Pons (tissue), 1 donor: ENCODE data around the gene ADCK2.
"Not testable (repeated sequence)": the region's sequence is repeated elsewhere in the genome, so short reads cannot be mapped to it uniquely, and the experiment has no call there.

Experiments used
- DNase-seq: peaks from one replicate; pipeline ENCODE4 v3.0.0-alpha.2; 2016; ENCODE audit warnings: low spot score

Gene ADCK2

DNA sequence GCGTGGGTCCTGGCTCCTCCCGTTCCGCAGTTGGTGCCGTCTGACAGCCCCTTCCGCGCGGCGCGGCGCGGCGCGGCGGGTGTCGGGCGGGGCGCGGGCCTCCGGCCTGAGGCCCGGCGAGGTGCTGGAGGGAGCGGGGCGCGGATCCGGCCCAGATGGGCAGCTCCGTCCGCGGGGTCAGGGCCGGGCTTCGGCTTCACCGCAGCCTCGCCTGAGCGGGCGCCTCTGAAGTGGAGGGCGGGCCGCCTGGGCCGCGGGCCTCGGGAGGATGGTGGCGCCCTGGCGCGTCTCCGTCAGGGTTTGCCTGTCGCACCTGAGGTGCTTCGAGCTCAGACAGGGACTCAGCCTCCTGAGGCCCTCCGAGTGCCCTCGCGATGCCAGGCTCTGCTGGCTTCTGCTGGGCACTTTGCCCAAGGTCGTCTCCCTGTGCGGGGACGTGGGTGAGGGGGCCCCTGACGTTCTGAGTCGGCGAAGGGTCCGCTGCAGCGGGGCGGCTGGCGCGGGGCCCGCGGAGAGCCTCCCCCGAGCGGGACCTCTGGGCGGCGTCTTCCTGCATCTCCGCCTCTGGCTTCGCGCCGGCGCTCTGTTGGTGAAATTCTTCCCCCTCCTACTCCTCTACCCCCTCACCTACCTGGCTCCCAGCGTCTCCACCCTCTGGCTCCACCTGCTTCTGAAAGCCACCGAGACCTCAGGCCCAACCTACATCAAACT, 473 bp downstream of the ADCK2 start:
- no peak for DNase-seq

DNA sequence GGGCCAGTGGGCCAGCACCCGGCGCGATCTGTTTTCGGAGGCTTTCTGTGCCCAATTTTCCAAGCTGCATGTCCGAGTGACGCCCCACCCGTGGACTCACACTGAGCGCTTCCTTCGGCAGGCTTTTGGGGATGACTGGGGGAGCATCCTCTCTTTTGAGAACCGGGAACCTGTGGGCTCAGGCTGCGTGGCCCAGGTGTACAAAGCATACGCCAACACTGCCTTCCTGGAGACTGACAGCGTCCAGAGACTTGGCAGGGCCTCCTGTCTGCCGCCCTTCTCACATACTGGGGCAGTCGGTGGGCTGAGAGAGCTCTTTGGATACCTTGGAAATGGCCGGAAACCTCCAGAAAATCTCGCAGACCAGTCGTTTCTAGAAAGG, 1.0 kb downstream of the ADCK2 start:
- no peak for DNase-seq

DNA sequence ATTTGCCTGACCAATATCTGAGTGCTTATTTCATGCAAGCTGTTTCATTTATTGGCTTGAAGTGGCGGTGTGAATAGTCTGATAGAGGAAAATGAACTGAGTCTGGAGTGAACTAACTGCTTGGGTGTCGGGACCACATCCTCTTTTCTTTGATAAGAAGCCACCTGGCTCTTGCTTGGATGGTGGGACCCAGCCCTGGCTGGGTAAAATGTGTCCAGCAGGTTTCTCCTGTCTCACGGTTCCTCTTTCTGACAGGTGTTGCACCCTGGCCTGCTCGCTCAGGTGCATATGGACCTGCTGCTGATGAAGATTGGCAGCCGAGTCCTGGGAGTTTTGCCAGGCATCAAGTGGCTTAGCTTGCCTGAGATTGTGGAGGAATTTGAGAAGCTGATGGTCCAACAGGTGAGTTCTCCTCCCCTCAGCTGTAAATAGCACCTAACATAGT, 1.6 kb downstream of the ADCK2 start:
- DNase-seq: peak; percentile 42

DNA sequence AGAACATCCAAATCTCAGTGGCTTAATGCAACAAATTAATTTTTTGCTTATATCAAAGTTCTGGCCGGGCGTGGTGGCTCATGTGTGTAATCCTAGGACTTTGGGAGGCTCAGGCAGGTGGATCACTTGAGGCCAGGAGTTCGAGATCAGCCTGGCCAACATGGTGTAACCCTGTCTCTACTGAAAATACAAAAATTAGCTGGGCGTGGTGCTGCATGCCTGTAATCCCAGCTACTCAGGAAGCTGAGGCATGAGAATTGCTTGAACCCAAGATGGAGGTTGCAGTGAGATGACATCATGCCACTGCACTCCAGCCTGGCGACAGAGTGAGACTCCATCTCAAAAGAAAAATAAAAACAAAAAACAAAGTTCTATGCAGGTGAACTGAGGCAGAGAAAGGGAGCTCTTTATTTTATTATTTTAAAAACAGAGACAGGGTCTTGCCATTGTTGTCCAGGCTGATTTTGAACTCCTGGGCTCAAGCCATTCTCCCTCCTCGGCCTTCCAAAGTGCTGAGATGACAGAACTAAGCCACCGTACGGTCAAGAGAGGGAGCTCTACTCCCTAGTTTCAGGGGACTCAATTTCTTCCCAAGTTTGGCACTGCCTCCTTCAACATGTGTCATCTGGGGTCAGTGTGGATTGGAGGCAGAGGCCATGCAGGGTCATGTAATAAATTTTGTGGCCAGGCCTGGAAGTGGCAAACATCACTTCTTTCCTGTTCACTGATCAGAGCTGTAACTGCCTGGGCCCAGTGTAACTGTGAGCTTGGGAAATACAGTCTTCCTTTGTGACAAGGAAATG, 2.4 kb downstream of the ADCK2 start:
- DNase-seq: peak; percentile 93

DNA sequence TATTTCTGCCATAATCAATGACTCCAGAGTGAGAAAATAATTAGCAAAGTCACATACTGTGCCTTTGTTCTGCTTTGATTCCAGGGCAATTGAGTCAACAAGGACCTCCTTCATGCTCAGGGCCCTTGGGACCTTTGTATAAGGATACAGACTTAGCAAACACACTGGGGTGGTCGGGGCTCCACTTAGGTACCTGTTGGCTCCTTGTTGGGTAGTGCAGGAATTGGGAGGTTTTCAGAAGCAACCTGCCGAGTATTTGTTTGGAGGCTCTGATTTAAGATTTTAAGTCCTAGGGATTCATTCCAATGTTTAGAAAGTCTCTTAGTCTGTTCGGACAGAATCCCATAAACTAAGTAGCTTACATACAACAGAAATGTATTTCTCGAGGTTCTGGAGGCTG, 3.0 kb downstream of the ADCK2 start:
- DNase-seq: no peak

DNA sequence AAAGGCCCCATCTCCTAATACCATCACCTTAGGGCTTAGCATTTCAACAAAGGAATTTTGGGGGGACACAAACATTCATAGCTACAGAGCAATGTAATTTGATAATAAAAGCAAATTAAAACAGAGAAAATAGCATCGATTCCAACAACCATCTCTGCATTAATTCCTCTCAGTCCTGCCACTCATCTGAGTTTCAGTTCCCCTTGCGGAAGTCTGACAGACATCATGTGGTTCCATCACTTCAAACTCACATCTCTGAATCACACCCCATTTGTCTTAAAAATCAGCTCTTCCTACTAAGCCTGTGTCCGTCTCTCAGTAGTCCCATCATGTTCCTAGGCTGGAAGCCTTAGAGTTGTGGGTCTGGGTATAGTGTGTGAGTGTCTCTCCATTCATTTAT, 3.6 kb downstream of the ADCK2 start:
- peak; percentile 73 for DNase-seq

DNA sequence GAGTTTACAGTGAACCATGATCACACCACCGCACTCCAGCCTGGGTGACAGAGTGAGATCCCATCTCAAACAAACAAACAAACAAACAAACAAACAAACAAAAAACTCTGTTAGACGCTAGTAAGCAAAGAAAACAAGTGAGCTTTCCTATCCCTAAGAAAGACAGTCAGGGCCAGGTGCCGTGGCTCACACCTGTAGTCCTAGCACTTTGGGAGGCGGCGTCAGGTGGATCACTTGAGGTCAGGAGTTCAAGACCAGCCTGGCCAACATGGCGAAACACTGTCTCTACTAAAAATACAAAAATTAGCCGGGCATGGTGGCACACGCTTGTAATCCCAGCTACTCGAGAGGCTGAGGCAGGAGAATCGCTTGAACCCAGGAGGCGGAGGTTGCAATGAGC, 4.2 kb downstream of the ADCK2 start:
- DNase-seq: not testable (repeated sequence)

DNA sequence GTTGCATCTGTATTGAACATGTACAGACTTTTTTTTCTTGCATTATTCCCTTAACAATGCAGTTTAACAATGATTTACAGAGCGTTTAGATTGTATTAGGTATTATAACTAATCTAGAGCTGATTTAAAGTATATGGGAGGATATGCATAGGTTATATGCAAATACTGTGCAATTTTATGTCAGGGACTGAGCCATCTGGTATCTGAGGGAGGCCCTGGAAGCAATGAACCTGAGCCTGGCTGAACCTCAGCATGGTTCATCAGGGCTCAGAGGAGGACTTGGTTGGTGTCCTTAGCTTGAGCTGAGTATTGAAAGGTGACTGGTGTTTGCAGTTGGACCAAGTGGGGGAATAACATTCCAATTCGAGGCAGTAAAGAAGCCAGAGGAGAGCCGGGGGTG, 4.8 kb downstream of the ADCK2 start:
- no peak for DNase-seq

DNA sequence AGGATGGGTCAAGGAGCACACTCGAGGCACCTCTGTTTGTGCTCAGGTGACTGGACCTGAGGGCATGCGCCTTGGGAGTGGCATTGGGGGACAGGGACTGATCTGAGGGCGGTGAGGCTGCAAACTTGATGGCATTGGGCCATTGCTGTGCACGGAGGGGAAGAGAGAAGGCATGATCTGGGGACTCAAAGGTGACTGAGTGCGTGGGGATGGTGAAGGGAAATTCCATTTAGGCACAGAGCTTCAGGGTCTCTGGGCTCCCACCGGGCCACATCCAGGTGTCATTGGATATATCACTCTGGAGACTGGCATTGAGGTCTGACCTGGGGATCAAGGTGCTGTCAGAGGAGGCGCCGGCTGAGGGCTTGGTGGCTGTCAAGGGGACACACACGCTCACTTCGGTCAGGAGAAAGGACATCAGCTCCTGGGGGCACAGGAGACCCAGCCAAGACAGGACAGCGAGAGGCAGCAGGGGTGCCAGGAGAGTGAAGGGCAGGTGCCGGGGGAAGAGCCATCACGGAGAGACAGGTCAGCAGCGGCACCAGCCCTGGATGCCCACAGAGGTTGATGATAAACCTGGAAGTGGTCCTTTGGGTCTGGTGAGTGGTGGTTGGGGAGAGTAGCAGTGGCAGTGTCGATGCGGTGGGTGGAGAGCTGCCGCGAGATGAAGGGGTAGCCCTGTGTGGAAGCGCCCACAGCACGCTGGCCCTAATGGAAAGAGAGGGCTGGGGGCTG, 5.5 kb downstream of the ADCK2 start:
- no peak for DNase-seq

DNA sequence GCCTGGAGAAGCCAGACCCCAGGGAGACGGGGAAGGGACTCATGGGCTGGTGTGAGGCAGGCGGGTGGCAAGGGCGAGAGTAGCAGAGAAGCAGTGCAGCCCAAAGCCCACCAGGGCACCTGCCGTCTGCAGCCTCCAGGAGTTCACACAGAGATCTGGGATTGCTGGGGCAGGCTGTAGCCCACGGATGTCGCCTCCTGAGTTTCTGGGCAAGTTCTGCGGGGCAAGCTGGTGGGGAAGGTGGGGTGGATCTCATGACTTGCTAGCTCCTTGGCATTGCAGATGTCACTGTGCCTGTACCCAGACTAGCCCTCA, 6.0 kb downstream of the ADCK2 start:
- no peak for DNase-seq

DNA sequence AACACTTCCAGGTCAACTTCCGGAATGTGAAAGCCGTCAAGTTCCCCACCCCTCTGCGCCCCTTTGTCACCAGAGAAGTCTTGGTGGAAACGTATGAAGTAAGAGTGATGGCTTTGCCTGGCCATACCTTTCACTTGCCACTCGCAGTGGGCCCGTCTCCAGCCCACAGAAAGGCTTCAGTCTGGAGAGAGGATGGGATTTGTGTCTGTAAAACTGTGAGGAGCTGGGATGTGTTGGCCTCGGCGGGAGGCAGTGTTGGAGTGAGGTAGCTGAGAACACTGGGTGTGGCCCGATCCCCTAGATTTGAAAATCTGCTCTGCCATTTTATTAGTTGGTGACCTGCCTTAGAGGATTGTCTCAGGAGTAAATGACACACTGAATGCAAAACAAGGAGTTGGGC, 6.4 kb downstream of the ADCK2 start:
- no peak for DNase-seq

DNA sequence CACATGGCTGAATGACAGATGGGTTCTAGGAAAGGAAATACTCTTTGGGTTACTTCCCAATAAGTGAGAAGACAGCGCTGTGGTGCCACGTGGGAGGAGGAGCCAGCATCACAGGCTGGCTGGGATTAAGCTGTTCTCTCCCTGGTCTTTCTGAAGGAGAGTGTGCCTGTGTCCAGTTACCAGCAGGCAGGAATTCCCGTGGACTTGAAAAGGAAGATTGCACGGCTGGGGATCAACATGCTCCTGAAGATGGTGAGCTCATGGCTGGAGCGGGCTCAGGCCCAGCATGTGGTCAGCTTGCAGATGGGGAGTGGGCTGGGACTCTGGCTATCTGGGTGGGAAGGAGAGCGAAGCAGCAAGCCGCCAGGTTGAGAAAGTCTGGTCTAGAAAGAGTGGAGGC, 8.1 kb downstream of the ADCK2 start:
- DNase-seq: no peak

DNA sequence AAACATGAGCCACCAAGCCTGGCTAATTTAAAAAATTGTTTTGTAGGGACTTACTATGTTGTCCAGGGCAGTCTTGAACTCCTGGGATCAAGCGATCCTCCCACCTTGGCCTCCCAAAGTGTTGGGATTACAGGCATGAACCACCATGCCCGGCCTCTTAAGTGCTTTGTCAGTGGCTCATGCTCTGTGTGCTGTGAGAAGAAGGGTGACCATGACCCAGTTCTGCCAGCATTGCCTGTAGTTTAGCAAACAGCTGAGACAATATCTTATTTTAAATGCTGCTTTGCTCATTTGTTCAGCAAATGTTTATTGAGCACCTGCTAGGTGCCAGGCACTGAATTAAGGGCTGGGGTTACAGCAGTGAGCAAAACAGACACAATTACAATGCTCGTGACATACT, 9.0 kb downstream of the ADCK2 start:
- DNase-seq: no peak

DNA sequence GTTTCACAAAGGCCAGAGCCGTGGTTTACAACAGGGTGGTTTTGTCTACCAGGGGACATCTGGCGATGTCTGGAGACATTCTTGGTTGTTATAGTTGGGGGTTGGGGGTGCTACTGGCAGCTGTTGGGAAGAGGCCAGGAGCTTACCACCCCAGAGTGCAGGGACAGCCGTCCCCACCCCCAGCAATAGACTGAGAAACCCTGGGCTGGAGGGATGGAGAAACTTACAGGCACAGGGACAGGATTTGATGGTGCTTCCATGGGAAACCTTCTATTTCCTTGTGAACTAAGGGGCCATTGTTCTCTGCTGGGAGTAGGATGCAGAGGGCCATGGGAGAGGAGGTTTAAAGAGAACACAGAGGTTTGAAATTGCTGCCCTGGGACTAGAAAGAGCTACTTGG, 10.9 kb downstream of the ADCK2 start:
- peak; percentile 80 for DNase-seq

DNA sequence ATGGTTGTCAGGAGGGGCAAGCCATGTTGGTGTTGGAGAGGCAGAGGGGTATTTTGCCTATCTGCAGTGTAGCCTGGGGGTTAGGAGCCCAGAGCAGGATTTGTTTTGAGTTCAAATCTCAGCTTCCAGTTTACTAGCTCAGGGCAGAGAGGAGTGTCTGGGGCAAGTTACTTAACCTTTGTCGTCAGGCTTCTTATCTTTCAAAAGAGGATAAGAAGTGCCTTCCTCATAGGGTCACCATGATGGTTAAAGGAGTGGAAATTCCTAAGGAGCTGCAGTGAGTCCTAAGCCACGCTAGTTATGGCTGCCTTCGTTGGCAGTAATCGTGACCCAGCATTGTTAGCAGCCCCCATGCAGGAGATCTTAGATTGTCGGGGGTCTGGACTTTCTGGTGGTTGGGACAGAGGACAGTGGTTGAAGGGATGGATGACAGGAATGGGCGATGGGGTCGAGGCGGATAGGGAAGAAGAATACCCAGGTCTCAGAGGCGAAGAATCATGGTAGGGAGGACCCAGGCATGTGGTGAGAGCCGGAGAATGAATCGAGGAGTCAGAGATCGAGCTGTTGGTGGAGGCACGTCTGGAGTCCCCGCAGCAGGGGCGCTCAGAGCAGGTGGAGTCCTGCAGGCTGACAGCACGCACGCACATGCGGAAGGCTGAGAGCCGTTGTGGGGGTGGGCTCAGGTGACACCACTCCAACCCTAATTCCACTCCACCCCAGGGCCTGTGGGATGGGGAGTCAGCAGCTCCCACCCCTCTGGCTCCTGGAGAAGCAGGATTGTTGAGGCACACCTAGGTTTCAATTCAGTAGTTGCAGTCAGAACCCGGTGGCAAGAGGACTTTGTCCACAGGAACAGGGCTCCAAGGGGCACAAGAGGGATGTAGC, 11.6 kb downstream of the ADCK2 start:
- DNase-seq: no peak

DNA sequence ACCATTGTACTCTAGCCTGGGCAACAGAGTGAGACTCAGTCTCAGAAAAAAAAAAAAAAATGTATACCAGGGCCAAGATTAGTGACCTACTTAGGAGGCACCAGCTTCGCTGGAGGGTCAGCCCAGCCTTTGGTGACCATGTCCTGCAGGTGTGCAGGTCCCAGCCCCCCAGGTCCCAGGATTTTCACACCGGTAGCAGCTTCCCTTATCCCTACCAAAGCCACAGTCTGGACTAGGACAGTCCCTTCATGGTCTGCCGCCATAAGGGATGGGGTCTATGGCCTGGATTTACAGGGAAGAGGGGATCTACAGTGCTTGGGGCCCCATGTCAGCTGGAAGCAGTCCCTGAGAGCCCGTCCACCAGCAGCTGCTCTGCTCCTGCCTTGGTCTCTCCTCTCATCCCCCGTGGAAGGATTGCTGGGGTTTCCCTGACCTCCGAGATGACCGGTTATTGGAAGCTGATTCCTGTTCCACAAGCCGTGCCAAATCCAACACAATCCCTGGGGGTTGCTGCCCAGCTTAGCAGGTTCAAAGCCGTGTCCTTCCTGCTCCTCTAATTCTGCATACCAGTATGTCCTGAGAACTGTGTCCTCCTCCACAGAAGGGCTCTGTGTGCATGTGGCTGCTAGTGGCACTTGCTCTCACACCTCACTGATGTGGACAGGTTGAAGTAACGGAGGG, 12.8 kb downstream of the ADCK2 start:
- no peak for DNase-seq

DNA sequence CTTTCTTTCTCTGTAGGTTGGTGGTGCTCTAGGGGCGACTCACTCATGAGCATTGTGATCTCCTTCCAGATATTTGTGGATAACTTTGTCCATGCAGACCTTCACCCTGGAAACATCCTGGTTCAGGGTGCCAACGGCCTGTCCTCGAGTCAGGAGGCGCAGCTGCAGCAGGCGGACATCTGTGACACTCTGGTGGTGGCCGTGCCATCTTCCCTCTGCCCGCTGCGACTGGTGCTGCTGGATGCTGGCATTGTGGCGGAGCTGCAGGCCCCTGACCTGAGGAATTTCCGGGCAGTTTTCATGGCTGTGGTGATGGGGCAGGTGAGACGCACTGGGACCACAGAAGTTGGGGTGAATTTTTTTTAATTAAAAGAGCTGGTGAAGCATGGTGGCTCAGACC, 14.2 kb downstream of the ADCK2 start:
- DNase-seq: no peak

DNA sequence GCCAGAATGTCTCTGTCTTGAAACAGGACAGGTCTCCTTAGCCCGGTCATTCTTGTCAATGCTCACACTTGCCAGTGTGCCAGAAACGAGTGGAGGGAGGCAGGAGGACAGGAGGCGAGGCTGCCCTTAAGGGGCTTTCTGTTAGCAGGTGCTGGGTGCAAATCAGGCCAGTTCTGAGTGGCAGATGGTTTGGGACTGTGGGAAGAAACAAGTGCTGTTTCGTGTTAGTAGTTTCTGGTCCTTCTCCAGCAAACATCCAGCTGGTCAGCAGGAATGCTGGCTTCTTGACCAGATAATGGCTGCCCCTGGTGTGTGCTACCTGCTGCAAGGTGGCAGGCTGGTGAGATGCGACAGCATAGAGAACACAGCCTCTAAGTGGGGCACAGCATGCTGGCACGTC, 15.6 kb downstream of the ADCK2 start:
- DNase-seq: no peak

DNA sequence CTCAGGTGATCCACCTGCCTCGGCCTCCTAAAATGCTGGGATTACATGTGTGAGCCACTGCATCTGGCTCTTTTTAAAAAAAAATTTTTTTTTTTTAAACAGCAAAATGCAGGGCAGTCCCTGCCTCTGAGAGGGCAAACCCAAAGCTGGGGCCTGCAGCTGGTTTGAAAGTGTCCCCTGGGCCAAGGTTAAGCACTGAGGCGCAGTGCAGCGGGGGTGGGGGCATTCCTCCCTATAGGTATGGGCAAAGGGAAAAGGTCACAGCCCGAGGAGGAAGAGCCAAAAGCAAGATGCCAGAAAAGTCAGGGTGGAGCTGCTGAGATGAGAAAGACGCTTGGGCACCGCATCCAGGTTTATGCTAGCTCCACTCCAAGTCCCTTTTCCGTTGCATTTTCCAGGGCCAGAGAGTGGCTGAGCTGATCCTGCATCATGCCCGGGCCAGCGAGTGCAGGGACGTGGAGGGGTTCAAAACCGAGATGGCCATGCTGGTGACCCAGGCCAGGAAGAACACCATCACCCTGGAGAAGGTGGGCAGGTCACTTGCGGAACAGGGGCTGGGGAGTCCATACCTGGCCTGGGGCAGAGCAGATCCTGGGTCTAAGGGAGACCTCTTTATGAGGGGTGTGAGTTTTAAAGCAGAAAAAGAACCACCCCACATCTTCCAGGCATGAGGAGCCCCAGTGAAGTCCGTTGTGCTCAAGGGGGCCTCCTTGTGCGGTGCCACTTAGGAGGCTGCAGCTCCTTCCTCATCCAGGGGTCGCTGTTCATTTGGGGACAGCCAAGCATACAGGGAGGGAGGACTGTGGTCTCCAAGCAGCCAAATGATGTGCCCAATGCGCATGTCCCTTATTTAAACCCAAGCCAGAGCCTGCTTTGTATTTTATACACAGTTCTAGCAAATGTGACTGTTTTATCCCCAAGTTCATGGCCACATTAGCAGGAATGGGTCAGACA, 16.7 kb downstream of the ADCK2 start:
- no peak for DNase-seq

DNA sequence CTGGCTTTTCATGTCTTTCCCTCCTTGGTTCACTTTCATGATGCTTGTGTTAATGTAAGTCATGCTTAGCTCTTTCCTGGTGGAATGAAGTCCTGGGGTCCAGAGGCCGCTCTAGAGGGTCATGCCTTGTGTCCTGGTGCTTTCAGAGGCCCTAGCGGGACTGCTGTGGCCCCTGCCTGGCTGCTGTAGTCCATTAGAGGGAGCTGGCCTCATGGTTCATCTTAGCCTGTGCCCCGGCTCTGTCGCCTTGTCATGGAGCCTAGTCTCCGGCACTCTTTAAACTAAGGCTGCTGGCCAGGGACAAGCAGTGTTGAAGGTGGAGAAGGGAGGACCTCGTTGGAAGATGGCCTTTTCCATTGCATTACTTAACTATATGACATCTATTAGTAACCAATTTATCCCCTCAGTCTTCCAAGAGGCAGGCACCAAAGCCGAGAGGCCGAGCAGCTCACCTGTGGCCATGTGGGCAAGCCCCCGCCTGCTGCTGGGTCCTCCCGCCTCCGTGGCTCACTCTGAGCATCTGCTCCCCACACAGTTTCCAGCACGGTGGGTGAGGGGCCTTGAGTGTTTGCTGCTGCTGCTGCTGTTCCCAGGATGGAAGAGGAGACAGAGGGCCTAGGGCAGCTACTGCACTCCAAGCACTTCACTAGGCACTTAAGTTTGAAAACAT, 18.8 kb downstream of the ADCK2 start:
- no peak for DNase-seq
